Neural progenitor cell (in vitro differentiated cells): ENCODE data around the gene KCTD12. TPM values are rescaled to one million over a fixed set of nuclear protein-coding genes. Genes with fewer than 3 reads are reported as not detected.

Experiments used
- DNase-seq: peaks from one replicate; pipeline ENCODE4 v3.0.0-alpha.2; 2016; ENCODE audit warnings: low spot score
- H2AFZ ChIP-seq: fragments of 200-600 bp; sonication (generic); replicated peaks from 2 replicates; pipeline ENCODE4 v1.6.1; 2016; ENCODE audit warnings: antibody characterized with exemption
- H3F3A ChIP-seq: fragments of 200-600 bp; sonication (generic); 2 replicates; pipeline ENCODE4 v1.6.1; 2016; ENCODE audit warnings: antibody characterized with exemption, low read depth
- H3K27ac ChIP-seq: fragments of 200-600 bp; sonication (generic); 2 replicates; pipeline ENCODE4 v1.5.1; 2016; ENCODE audit warnings: mild to moderate bottlenecking
- H3K27me3 ChIP-seq: fragments of 200-600 bp; sonication (generic); 2 replicates; pipeline ENCODE4 v1.6.1; 2016; ENCODE audit warnings: mild to moderate bottlenecking, moderate library complexity
- H3K36me3 ChIP-seq: fragments of 200-600 bp; sonication (generic); 2 replicates; pipeline ENCODE4 v1.5.1; 2016
- H3K4me1 ChIP-seq: fragments of 200-600 bp; sonication (generic); 2 replicates; pipeline ENCODE4 v1.6.1; 2016; ENCODE audit warnings: mixed run types
- H3K4me2 ChIP-seq: fragments of 200-600 bp; sonication (generic); 2 replicates; pipeline ENCODE4 v1.6.1; 2016
- H3K4me3 ChIP-seq: fragments of 200-600 bp; sonication (generic); 2 replicates; pipeline ENCODE4 v1.5.1; 2016
- H3K79me2 ChIP-seq: fragments of 200-600 bp; sonication (generic); 2 replicates; pipeline ENCODE4 v1.6.1; 2016; ENCODE audit warnings: low read depth
- H3K9ac ChIP-seq: fragments of 200-600 bp; sonication (generic); 2 replicates; pipeline ENCODE4 v1.6.1; 2016
- H3K9me3 ChIP-seq: fragments of 200-600 bp; sonication (generic); 2 replicates; pipeline ENCODE4 v1.5.1; 2016; ENCODE audit warnings: low read depth
- H4K20me1 ChIP-seq: fragments of 200-600 bp; sonication (generic); 2 replicates; pipeline ENCODE4 v1.6.1; 2016; ENCODE audit warnings: low read depth
- H3K27ac Mint-ChIP-seq: 3 replicates; pipeline ENCODE4 v1.8.0; 2021; ENCODE audit warnings: mixed read lengths
- H3K27me3 Mint-ChIP-seq: 2 replicates; pipeline ENCODE4 v1.8.0; 2022; ENCODE audit warnings: low read depth, mild to moderate bottlenecking, inconsistent platforms, moderate library complexity, mixed read lengths; ENCODE audit not compliant: insufficient read depth
- H3K36me3 Mint-ChIP-seq: 3 replicates; pipeline ENCODE4 v1.8.0; 2021; ENCODE audit warnings: mixed read lengths
- H3K4me1 Mint-ChIP-seq: 3 replicates; pipeline ENCODE4 v1.8.0; 2021; ENCODE audit warnings: mixed read lengths
- H3K4me3 Mint-ChIP-seq: 3 replicates; pipeline ENCODE4 v1.8.0; 2021; ENCODE audit warnings: mild to moderate bottlenecking, moderate library complexity, mixed read lengths
- H3K9me3 Mint-ChIP-seq: 3 replicates; pipeline ENCODE4 v1.8.0; 2020; ENCODE audit warnings: mixed read lengths
- EZH2 ChIP-seq: fragments of 200-600 bp; sonication (generic); IDR thresholded peaks from 2 replicates; pipeline ENCODE4 v1.6.1; 2017; ENCODE audit warnings: antibody characterized with exemption, mild to moderate bottlenecking, moderate library complexity
- EZH2phosphoT487 ChIP-seq: fragments of 200-600 bp; sonication (generic); IDR thresholded peaks from 2 replicates; pipeline ENCODE4 v1.6.1; 2017; ENCODE audit warnings: antibody characterized with exemption
- total RNA-seq: library from RNA; depleted of rRNA; stranded (reverse); fragments of >200 nt; gene quantifications from 2 replicates; pipeline ENCODE4 v1.2.3, GENCODE V29; 2015; ENCODE audit warnings: low replicate concordance
- TF ChIP-seq, protein P1 (sequence below): fragments of 200-600 bp; sonication (generic); IDR thresholded peaks from 2 replicates; pipeline ENCODE4 v1.5.1; 2017; ENCODE audit warnings: antibody characterized with exemption, mild to moderate bottlenecking

KCTD12 gene
- total RNA-seq, 1 donor from 2014 or later, result 1.9 TPM

DNA sequence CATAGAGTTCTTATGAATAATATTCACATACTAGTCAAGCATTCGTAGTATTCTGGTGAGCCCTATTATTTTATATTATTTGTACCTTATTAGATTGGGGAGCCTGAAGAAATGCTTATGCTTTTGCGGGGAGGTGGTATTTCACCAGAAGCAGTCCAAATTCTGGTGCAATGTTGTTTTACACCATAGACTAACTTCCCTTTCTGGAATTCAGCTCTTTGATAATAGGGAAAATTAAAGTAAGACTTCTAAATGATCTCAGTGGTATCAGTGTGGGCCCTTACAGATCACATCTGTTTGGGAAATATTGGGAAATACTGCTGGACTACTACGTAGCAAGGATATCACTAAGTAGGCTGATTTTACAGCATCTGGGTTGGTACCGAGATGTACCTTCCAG, 34.2 kb downstream of the KCTD12 start:
- Histone ChIP-seq H3K79me2 (no peaks in the 10 kb centered on the region), H3K4me3 (no peak overlapping the region), H3K9me3 (no peaks in the 10 kb centered on the region), H3K4me2 (no peak overlapping the region), H3K9ac (no peak overlapping the region), H3K36me3 (no peaks in the 10 kb centered on the region), H2AFZ (no peak overlapping the region), H3K27me3 (no peaks in the 10 kb centered on the region), H4K20me1 (no peaks in the 10 kb centered on the region), H3K4me1 (no peaks in the 10 kb centered on the region), H3F3A (no peaks in the 10 kb centered on the region), H3K27ac (no peak overlapping the region)
- Mint-ChIP-seq H3K4me3 (no peak overlapping the region), H3K9me3 (no peaks in the 10 kb centered on the region), H3K27ac (no peak overlapping the region), H3K27me3 (no peaks in the 10 kb centered on the region), H3K4me1 (no peaks in the 10 kb centered on the region), H3K36me3 (no peaks in the 10 kb centered on the region)
- DNase-seq, result no peak
- no peak for TF ChIP-seq EZH2phosphoT487
- TF ChIP-seq, protein P1, sequence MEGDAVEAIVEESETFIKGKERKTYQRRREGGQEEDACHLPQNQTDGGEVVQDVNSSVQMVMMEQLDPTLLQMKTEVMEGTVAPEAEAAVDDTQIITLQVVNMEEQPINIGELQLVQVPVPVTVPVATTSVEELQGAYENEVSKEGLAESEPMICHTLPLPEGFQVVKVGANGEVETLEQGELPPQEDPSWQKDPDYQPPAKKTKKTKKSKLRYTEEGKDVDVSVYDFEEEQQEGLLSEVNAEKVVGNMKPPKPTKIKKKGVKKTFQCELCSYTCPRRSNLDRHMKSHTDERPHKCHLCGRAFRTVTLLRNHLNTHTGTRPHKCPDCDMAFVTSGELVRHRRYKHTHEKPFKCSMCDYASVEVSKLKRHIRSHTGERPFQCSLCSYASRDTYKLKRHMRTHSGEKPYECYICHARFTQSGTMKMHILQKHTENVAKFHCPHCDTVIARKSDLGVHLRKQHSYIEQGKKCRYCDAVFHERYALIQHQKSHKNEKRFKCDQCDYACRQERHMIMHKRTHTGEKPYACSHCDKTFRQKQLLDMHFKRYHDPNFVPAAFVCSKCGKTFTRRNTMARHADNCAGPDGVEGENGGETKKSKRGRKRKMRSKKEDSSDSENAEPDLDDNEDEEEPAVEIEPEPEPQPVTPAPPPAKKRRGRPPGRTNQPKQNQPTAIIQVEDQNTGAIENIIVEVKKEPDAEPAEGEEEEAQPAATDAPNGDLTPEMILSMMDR, result no peak
- TF ChIP-seq EZH2, result no peak

DNA sequence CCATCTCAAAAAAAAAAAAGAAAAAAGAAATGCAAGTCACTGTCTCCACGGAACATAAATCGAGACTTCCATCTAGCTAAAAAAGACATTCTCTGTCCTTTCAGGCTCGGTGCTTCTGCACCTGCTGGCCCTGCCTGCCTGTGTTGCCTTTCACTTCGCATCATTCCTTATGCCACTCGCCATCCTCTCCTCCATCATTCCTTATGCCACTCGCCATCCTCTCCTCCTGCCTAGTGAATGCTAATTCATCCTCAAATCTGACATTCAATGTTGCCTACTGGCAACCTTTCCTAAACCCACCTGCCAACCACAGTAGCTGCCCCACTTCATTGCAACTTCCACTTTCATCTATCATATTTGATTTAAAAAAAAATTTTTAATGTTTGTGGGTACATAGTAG, 36.7 kb downstream of the KCTD12 start:
- Mint-ChIP-seq H3K36me3 (no peaks in the 10 kb centered on the region), H3K27ac (no peak overlapping the region), H3K4me3 (no peak overlapping the region), H3K9me3 (no peaks in the 10 kb centered on the region), H3K4me1 (no peaks in the 10 kb centered on the region), H3K27me3 (no peaks in the 10 kb centered on the region)
- no peaks in the 10 kb centered on the region for H3K27me3 ChIP-seq
- H3K27ac ChIP-seq, result no peak overlapping the region
- H3K79me2 ChIP-seq, result no peaks in the 10 kb centered on the region
- H3K9ac ChIP-seq, result no peak overlapping the region
- H3K4me1 ChIP-seq, result no peaks in the 10 kb centered on the region
- H3K4me3 ChIP-seq, result no peak overlapping the region
- TF ChIP-seq, protein P1, result no peak
- no peak for TF ChIP-seq EZH2phosphoT487
- no peak for TF ChIP-seq EZH2
- no peak for DNase-seq
- H3F3A ChIP-seq, result no peaks in the 10 kb centered on the region
- no peak overlapping the region for H3K4me2 ChIP-seq
- no peak overlapping the region for H2AFZ ChIP-seq
- no peaks in the 10 kb centered on the region for H3K36me3 ChIP-seq
- H4K20me1 ChIP-seq, result no peaks in the 10 kb centered on the region
- H3K9me3 ChIP-seq, result no peaks in the 10 kb centered on the region

DNA sequence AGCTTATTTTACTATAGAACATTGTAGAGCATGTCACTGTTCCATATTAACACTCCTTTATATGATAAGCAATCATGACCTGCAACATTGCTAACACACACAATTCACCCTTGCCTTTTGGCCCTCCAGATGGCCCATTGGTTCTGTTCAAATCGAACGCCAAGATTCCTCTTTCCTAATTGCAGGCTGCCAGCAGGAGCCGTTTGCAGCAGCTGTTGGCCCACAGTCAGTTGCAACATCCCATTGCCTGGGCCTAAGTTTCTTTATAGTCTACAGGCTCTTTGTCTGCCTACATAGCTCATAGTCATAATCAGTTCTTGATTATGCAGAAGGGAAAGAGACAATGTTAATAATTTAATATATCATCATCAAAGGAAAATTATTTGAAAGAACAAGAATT, 37.6 kb downstream of the KCTD12 start:
- no peaks in the 10 kb centered on the region for H3K4me1 Mint-ChIP-seq

More for the DNA sequence above, 37.6 kb downstream of the KCTD12 start:
- Histone ChIP-seq H3K79me2 (no peaks in the 10 kb centered on the region), H3K9ac (no peak overlapping the region), H4K20me1 (no peaks in the 10 kb centered on the region), H3K36me3 (no peaks in the 10 kb centered on the region), H3F3A (no peaks in the 10 kb centered on the region), H3K9me3 (no peaks in the 10 kb centered on the region), H3K4me2 (no peak overlapping the region), H3K27ac (no peak overlapping the region), H3K4me3 (no peak overlapping the region), H2AFZ (no peak overlapping the region), H3K27me3 (no peaks in the 10 kb centered on the region), H3K4me1 (no peaks in the 10 kb centered on the region)
- Mint-ChIP-seq H3K9me3 (no peaks in the 10 kb centered on the region), H3K27me3 (no peaks in the 10 kb centered on the region), H3K36me3 (no peaks in the 10 kb centered on the region), H3K27ac (no peak overlapping the region), H3K4me3 (no peak overlapping the region)
- DNase-seq, result no peak
- TF ChIP-seq EZH2, result no peak
- TF ChIP-seq, protein P1, result no peak
